ENCODE measurements around the gene TCEA2. TPM values are rescaled to one million over a fixed set of nuclear protein-coding genes. Genes with fewer than 3 reads are reported as not detected.

TCEA2 gene
- total and polyA plus RNA-seq, 2 of the 13 experiments (the other 11 are each of a cell fraction or from before 2014, with no cell fraction given): 28.1 to 33.7 TPM

GRCh38 chr20:64050261-64051032, 12.6 kb upstream of the TCEA2 start (continued):
- peak; percentile 33; the same call in 1 of the 2 replicates for TF ChIP-seq NRL (CRISPR knock-in tag; IDR thresholded peaks at IDR 0.05; ENCODE audit: borderline replicate concordance)
- TF ChIP-seq ZNF670 (CRISPR knock-in tag; IDR thresholded peaks at IDR 0.05; ENCODE audit: borderline replicate concordance): no peak; the same call in 1 of the 2 replicates
- 0 out of 2 replicates have a peak, but pooled peaks have one; percentile 67 for TF ChIP-seq ATRX (CRISPR knock-in tag; IDR thresholded peaks at IDR 0.05; ENCODE audit: borderline replicate concordance)
- TF ChIP-seq UBTF (CRISPR knock-in tag; IDR thresholded peaks at IDR 0.05): peak; percentile 82
- TF ChIP-seq KDM3A (CRISPR knock-in tag; IDR thresholded peaks at IDR 0.05; ENCODE audit: low read depth): peak; percentile 83; the same call in 1 of the 2 replicates
- peak; percentile 36; the same call in 1 of the 2 replicates for TF ChIP-seq ZSCAN25 (CRISPR knock-in tag; IDR thresholded peaks at IDR 0.05)
- no peak for TF ChIP-seq GABPA (IDR thresholded peaks at IDR 0.05; ENCODE audit: low read depth, low read length)
- peak; percentile 67 for TF ChIP-seq GABPA (CRISPR knock-in tag; IDR thresholded peaks at IDR 0.05; ENCODE audit: low read depth)
- TF ChIP-seq PAXIP1 (CRISPR knock-in tag; conservative IDR thresholded peaks at IDR 0.05): peak; percentile 32; the same call in 1 of the 2 replicates
- no peak for TF ChIP-seq RFX3 (CRISPR knock-in tag; IDR thresholded peaks at IDR 0.05)
- no peak for TF ChIP-seq SIN3B (IDR thresholded peaks at IDR 0.05; ENCODE audit: low read length)
- TF ChIP-seq ZNF772 (CRISPR knock-in tag; IDR thresholded peaks at IDR 0.05): peak; percentile 94
- no peak for TF ChIP-seq U2AF1 (optimal IDR thresholded peaks at IDR 0.05; ENCODE audit: low read depth, low read length)
- TF ChIP-seq WIZ (CRISPR knock-in tag; IDR thresholded peaks at IDR 0.05): no peak
- no peak; the same call in none of the 2 replicates for TF ChIP-seq SALL1 (CRISPR knock-in tag; IDR thresholded peaks at IDR 0.05)
- TF ChIP-seq ZNF558 (CRISPR knock-in tag; IDR thresholded peaks at IDR 0.05; ENCODE audit: borderline replicate concordance): no peak
- TF ChIP-seq, protein P1, sequence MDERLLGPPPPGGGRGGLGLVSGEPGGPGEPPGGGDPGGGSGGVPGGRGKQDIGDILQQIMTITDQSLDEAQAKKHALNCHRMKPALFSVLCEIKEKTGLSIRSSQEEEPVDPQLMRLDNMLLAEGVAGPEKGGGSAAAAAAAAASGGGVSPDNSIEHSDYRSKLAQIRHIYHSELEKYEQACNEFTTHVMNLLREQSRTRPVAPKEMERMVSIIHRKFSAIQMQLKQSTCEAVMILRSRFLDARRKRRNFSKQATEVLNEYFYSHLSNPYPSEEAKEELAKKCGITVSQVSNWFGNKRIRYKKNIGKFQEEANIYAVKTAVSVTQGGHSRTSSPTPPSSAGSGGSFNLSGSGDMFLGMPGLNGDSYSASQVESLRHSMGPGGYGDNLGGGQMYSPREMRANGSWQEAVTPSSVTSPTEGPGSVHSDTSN (CRISPR knock-in tag; IDR thresholded peaks at IDR 0.05): no peak
- peak; percentile 56; the same call in 1 of the 2 replicates for TF ChIP-seq MAF1 (CRISPR knock-in tag; IDR thresholded peaks at IDR 0.05; ENCODE audit: borderline replicate concordance)
- TF ChIP-seq TCF7 (IDR thresholded peaks at IDR 0.05; ENCODE audit: low read depth): no peak
- TF ChIP-seq ZNF512B (CRISPR knock-in tag; IDR thresholded peaks at IDR 0.05; ENCODE audit: borderline replicate concordance): peak; percentile 72; the same call in 1 of the 2 replicates
